Caco-2 (cell line): Measurements from ENCODE around the gene GALNT17. TPM values are rescaled to one million over a fixed set of nuclear protein-coding genes. Genes with fewer than 3 reads are reported as not detected.

ENCODE experiments used
- BruUV-seq: library from RNA; stranded (reverse); fragments of 400-500 nt; replicated peaks from 2 replicates; lab custom pipeline; 2021; lab: Mats Ljungman, UMichigan
- CTCF ChIA-PET: fragments of 300-600 bp; sonication (Branson Sonifier 250); formaldehyde crosslinking; loops from one replicate; lab custom pipeline; 2022; ENCODE audit warnings: antibody characterized with exemption; lab: Charles Lee
- POLR2A ChIA-PET: fragments of 300-600 bp; sonication (Branson Sonifier 250); formaldehyde crosslinking; loops from one replicate; lab custom pipeline; 2022; ENCODE audit warnings: antibody characterized with exemption; lab: Charles Lee
- DNase-seq, 2 experiments: peaks; one replicate each; pipeline versions ENCODE4 v3.0.0 to v3.0.0-alpha.2; 2020 to 2022
- H3K27me3 ChIP-seq: replicated peaks from 2 replicates; pipeline ENCODE4 v1.6.0; 2011; ENCODE audit warnings: low read length; ENCODE audit not compliant: control insufficient read depth, insufficient read depth
- H3K36me3 ChIP-seq: 2 replicates; pipeline ENCODE4 v1.5.1; 2011; ENCODE audit warnings: low read length; ENCODE audit not compliant: control insufficient read depth, insufficient read depth
- H3K4me1 ChIP-seq: fragments of 250-450 bp; sonication (Bioruptor Pico); 2 replicates; pipeline ENCODE4 v1.5.1; 2020; ENCODE audit warnings: mild to moderate bottlenecking
- H3K4me3 ChIP-seq: 2 replicates; pipeline ENCODE4 v1.5.1; 2011; ENCODE audit warnings: low read depth, mild to moderate bottlenecking, control low read depth, low read length
- H3K9me3 ChIP-seq: fragments of 250-450 bp; sonication (Bioruptor Pico); 2 replicates; pipeline ENCODE4 v1.5.1; 2020; ENCODE audit warnings: mild to moderate bottlenecking, moderate library complexity
- H3K27ac Mint-ChIP-seq: one replicate; pipeline ENCODE4 v1.8.0; 2022; ENCODE audit warnings: mixed read lengths; ENCODE audit not compliant: unreplicated experiment
- H3K27me3 Mint-ChIP-seq: one replicate; pipeline ENCODE4 v1.8.0; 2022; ENCODE audit warnings: mixed read lengths; ENCODE audit not compliant: insufficient read depth, unreplicated experiment
- H3K36me3 Mint-ChIP-seq: one replicate; pipeline ENCODE4 v1.8.0; 2022; ENCODE audit warnings: mild to moderate bottlenecking, mixed read lengths; ENCODE audit not compliant: insufficient read depth, unreplicated experiment
- H3K4me1 Mint-ChIP-seq: one replicate; pipeline ENCODE4 v1.8.0; 2022; ENCODE audit warnings: low read depth, mixed read lengths; ENCODE audit not compliant: unreplicated experiment
- H3K4me3 Mint-ChIP-seq: one replicate; pipeline ENCODE4 v1.8.0; 2022; ENCODE audit warnings: mild to moderate bottlenecking, moderate library complexity, mixed read lengths; ENCODE audit not compliant: unreplicated experiment
- H3K9me3 Mint-ChIP-seq: one replicate; pipeline ENCODE4 v1.8.0; 2022; ENCODE audit warnings: mixed read lengths; ENCODE audit not compliant: unreplicated experiment
- CTCF ChIP-seq, 2 experiments: fragments of 200-600 bp in 1 of 2; IDR thresholded peaks; 1 replicate in 1 of 2; 2 replicates in 1 of 2; pipeline versions ENCODE4 v1.5.1 to v1.8.0; 2011 to 2022; ENCODE audit warnings: antibody characterized with exemption in 1 of 2, control low read depth in 1 of 2, inconsistent platforms in 1 of 2, low read depth in 1 of 2, low read length in 1 of 2, mild to moderate bottlenecking in 1 of 2, moderate library complexity in 1 of 2; ENCODE audit not compliant: insufficient read depth in 1 of 2, severe bottlenecking in 1 of 2, unreplicated experiment in 1 of 2
- intact Hi-C: fragments of 100-400 bp; cut with micrococcal nuclease; formaldehyde crosslinking; loops from one replicate; pipeline ENCODE4 v1.10.0; 2022; ENCODE audit not compliant: unreplicated experiment
- total RNA-seq: library from RNA; stranded (reverse); gene quantifications from 2 replicates; pipeline ENCODE4 v1.2.3, GENCODE V29; 2022

GALNT17 gene
- total RNA-seq, 1 experiment from 2014 or later, result not detected

- Mint-ChIP-seq H3K4me3 (no peak overlapping the region), H3K36me3 (peaks cover 5% of the 10 kb centered on the region), H3K9me3 (peaks cover 38% of the 10 kb centered on the region), H3K27me3 (no peaks in the 10 kb centered on the region), H3K4me1 (no peaks in the 10 kb centered on the region), H3K27ac (no peak overlapping the region)
- no peak overlapping the region for H3K4me3 ChIP-seq
- intact Hi-C loops, result no loop called here
- CTCF ChIA-PET, result no interaction called here
- POLR2A ChIA-PET, result no interaction called here
- H3K4me1 ChIP-seq, result no peaks in the 10 kb centered on the region
- TF ChIP-seq CTCF (IDR thresholded peaks at IDR 0.05; ENCODE audit: insufficient read depth in 1 of 2, low read depth in 1 of 2, low read length in 1 of 2, severe bottlenecking in 1 of 2, unreplicated experiment in 1 of 2), result no peak
- BruUV-seq, result no TSS peak
- H3K36me3 ChIP-seq, result no peaks in the 10 kb centered on the region
- no peaks in the 10 kb centered on the region for H3K27me3 ChIP-seq
- H3K9me3 ChIP-seq, result no peaks in the 10 kb centered on the region
- no peak for DNase-seq
Observed at GRCh38 chr7:71313553-71313952, 181.6 kb downstream of the GALNT17 start.

- no peak overlapping the region for H3K27ac Mint-ChIP-seq
- no peak overlapping the region for H3K4me3 Mint-ChIP-seq
- POLR2A ChIA-PET, result no interaction called here
- CTCF ChIA-PET, result no interaction called here
- no TSS peak for BruUV-seq
- no peak for DNase-seq
- no peaks in the 10 kb centered on the region for H3K27me3 Mint-ChIP-seq
- Histone ChIP-seq H3K9me3 (no peaks in the 10 kb centered on the region), H3K4me3 (no peak overlapping the region), H3K4me1 (no peaks in the 10 kb centered on the region), H3K27me3 (no peaks in the 10 kb centered on the region), H3K36me3 (no peaks in the 10 kb centered on the region)
- no peaks in the 10 kb centered on the region for H3K36me3 Mint-ChIP-seq
- intact Hi-C loops, result no loop called here
- no peaks in the 10 kb centered on the region for H3K4me1 Mint-ChIP-seq
- H3K9me3 Mint-ChIP-seq, result peaks cover 14% of the 10 kb centered on the region
- no peak for TF ChIP-seq CTCF (IDR thresholded peaks at IDR 0.05; ENCODE audit: insufficient read depth in 1 of 2, low read depth in 1 of 2, low read length in 1 of 2, severe bottlenecking in 1 of 2, unreplicated experiment in 1 of 2)
Observed at GRCh38 chr7:71320916-71321315, 189.0 kb downstream of the GALNT17 start.

- no peaks in the 10 kb centered on the region for H3K27me3 Mint-ChIP-seq
Observed at GRCh38 chr7:71322201-71322600, 190.3 kb downstream of the GALNT17 start.

More at GRCh38 chr7:71322201-71322600, 190.3 kb downstream of the GALNT17 start:
- H3K4me3 ChIP-seq, result no peak overlapping the region
- ChIA-PET POLR2A (no interaction called here), CTCF (no interaction called here)
- H3K27me3 ChIP-seq, result no peaks in the 10 kb centered on the region
- no peak for TF ChIP-seq CTCF (IDR thresholded peaks at IDR 0.05; ENCODE audit: insufficient read depth in 1 of 2, low read depth in 1 of 2, low read length in 1 of 2, severe bottlenecking in 1 of 2, unreplicated experiment in 1 of 2)
- Mint-ChIP-seq H3K36me3 (no peaks in the 10 kb centered on the region), H3K9me3 (peaks cover 14% of the 10 kb centered on the region), H3K4me1 (no peaks in the 10 kb centered on the region), H3K27ac (no peak overlapping the region), H3K4me3 (no peak overlapping the region)
- intact Hi-C loops, result no loop called here
- no peak for DNase-seq
- no peaks in the 10 kb centered on the region for H3K4me1 ChIP-seq
- H3K36me3 ChIP-seq, result no peaks in the 10 kb centered on the region
- no TSS peak for BruUV-seq
- H3K9me3 ChIP-seq, result no peaks in the 10 kb centered on the region; the same call in 1 of the 2 replicates
